Neural progenitor cell (in vitro differentiated cells): Measurements from ENCODE around the gene FKBP5. TPM values are rescaled to one million over a fixed set of nuclear protein-coding genes. Genes with fewer than 3 reads are reported as not detected.
A peak's percentile ranks its signal among the peaks of the same experiment; 100 is the strongest.

Experiments
- DNase-seq: peaks from one replicate; pipeline ENCODE4 v3.0.0-alpha.2; 2016; ENCODE audit warnings: low spot score
- H2AFZ ChIP-seq: fragments of 200-600 bp; sonication (generic); replicated peaks from 2 replicates; pipeline ENCODE4 v1.6.1; 2016; ENCODE audit warnings: antibody characterized with exemption
- H3F3A ChIP-seq: fragments of 200-600 bp; sonication (generic); 2 replicates; pipeline ENCODE4 v1.6.1; 2016; ENCODE audit warnings: antibody characterized with exemption, low read depth
- H3K27ac ChIP-seq: fragments of 200-600 bp; sonication (generic); 2 replicates; pipeline ENCODE4 v1.5.1; 2016; ENCODE audit warnings: mild to moderate bottlenecking
- H3K27me3 ChIP-seq: fragments of 200-600 bp; sonication (generic); 2 replicates; pipeline ENCODE4 v1.6.1; 2016; ENCODE audit warnings: mild to moderate bottlenecking, moderate library complexity
- H3K36me3 ChIP-seq: fragments of 200-600 bp; sonication (generic); 2 replicates; pipeline ENCODE4 v1.5.1; 2016
- H3K4me1 ChIP-seq: fragments of 200-600 bp; sonication (generic); 2 replicates; pipeline ENCODE4 v1.6.1; 2016; ENCODE audit warnings: mixed run types
- H3K4me2 ChIP-seq: fragments of 200-600 bp; sonication (generic); 2 replicates; pipeline ENCODE4 v1.6.1; 2016
- H3K4me3 ChIP-seq: fragments of 200-600 bp; sonication (generic); 2 replicates; pipeline ENCODE4 v1.5.1; 2016
- H3K79me2 ChIP-seq: fragments of 200-600 bp; sonication (generic); 2 replicates; pipeline ENCODE4 v1.6.1; 2016; ENCODE audit warnings: low read depth
- H3K9ac ChIP-seq: fragments of 200-600 bp; sonication (generic); 2 replicates; pipeline ENCODE4 v1.6.1; 2016
- H3K9me3 ChIP-seq: fragments of 200-600 bp; sonication (generic); 2 replicates; pipeline ENCODE4 v1.5.1; 2016; ENCODE audit warnings: low read depth
- H4K20me1 ChIP-seq: fragments of 200-600 bp; sonication (generic); 2 replicates; pipeline ENCODE4 v1.6.1; 2016; ENCODE audit warnings: low read depth
- H3K27ac Mint-ChIP-seq: 3 replicates; pipeline ENCODE4 v1.8.0; 2021; ENCODE audit warnings: mixed read lengths
- H3K27me3 Mint-ChIP-seq: 2 replicates; pipeline ENCODE4 v1.8.0; 2022; ENCODE audit warnings: low read depth, mild to moderate bottlenecking, inconsistent platforms, moderate library complexity, mixed read lengths; ENCODE audit not compliant: insufficient read depth
- H3K36me3 Mint-ChIP-seq: 3 replicates; pipeline ENCODE4 v1.8.0; 2021; ENCODE audit warnings: mixed read lengths
- H3K4me1 Mint-ChIP-seq: 3 replicates; pipeline ENCODE4 v1.8.0; 2021; ENCODE audit warnings: mixed read lengths
- H3K4me3 Mint-ChIP-seq: 3 replicates; pipeline ENCODE4 v1.8.0; 2021; ENCODE audit warnings: mild to moderate bottlenecking, moderate library complexity, mixed read lengths
- H3K9me3 Mint-ChIP-seq: 3 replicates; pipeline ENCODE4 v1.8.0; 2020; ENCODE audit warnings: mixed read lengths
- EZH2 ChIP-seq: fragments of 200-600 bp; sonication (generic); IDR thresholded peaks from 2 replicates; pipeline ENCODE4 v1.6.1; 2017; ENCODE audit warnings: antibody characterized with exemption, mild to moderate bottlenecking, moderate library complexity
- EZH2phosphoT487 ChIP-seq: fragments of 200-600 bp; sonication (generic); IDR thresholded peaks from 2 replicates; pipeline ENCODE4 v1.6.1; 2017; ENCODE audit warnings: antibody characterized with exemption
- total RNA-seq: library from RNA; depleted of rRNA; stranded (reverse); fragments of >200 nt; gene quantifications from 2 replicates; pipeline ENCODE4 v1.2.3, GENCODE V29; 2015; ENCODE audit warnings: low replicate concordance
- TF ChIP-seq, protein P1 (sequence below): fragments of 200-600 bp; sonication (generic); IDR thresholded peaks from 2 replicates; pipeline ENCODE4 v1.5.1; 2017; ENCODE audit warnings: antibody characterized with exemption, mild to moderate bottlenecking

The FKBP5 gene
- total RNA-seq, 1 donor from 2014 or later: 20.9 TPM

DNA sequence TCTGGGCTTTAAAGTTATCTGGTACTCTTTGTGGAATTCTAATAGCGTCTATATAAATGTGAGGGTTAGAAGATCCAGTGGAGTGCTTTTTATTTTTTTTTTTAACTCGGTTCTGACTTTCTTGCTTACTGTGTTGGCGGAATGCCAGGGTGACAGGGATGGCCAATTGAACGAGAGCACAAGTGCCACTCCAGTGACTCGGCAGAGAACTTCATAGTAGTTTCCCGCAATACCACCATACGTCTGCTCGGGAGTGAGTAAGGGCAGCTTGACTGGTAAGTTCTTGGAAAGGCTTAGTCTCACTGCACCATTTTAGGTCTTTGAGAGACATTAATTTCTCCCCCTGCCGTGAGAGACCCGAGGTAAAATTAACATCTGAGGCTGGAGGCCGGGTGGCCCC lies 126.7 kb downstream of the FKBP5 start:
- Histone ChIP-seq H2AFZ (no peak overlapping the region), H3K79me2 (peaks cover 33% of the 10 kb centered on the region), H3K4me3 (no peak overlapping the region), H3K4me2 (no peak overlapping the region), H3K9ac (no peak overlapping the region), H3F3A (peaks cover 52% of the 10 kb centered on the region), H3K36me3 (no peaks in the 10 kb centered on the region), H3K27ac (no peak overlapping the region), H3K4me1 (peaks cover 14% of the 10 kb centered on the region), H3K27me3 (no peaks in the 10 kb centered on the region), H3K9me3 (no peaks in the 10 kb centered on the region), H4K20me1 (peaks cover 30% of the 10 kb centered on the region)
- H3K4me3 Mint-ChIP-seq: no peak overlapping the region
- H3K27me3 Mint-ChIP-seq: peaks cover 3% of the 10 kb centered on the region
- TF ChIP-seq EZH2 (no peak), EZH2phosphoT487 (no peak)
- TF ChIP-seq, protein P1, sequence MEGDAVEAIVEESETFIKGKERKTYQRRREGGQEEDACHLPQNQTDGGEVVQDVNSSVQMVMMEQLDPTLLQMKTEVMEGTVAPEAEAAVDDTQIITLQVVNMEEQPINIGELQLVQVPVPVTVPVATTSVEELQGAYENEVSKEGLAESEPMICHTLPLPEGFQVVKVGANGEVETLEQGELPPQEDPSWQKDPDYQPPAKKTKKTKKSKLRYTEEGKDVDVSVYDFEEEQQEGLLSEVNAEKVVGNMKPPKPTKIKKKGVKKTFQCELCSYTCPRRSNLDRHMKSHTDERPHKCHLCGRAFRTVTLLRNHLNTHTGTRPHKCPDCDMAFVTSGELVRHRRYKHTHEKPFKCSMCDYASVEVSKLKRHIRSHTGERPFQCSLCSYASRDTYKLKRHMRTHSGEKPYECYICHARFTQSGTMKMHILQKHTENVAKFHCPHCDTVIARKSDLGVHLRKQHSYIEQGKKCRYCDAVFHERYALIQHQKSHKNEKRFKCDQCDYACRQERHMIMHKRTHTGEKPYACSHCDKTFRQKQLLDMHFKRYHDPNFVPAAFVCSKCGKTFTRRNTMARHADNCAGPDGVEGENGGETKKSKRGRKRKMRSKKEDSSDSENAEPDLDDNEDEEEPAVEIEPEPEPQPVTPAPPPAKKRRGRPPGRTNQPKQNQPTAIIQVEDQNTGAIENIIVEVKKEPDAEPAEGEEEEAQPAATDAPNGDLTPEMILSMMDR: no peak
- peak overlapping the region; percentile 29 for H3K27ac Mint-ChIP-seq
- H3K36me3 Mint-ChIP-seq: no peaks in the 10 kb centered on the region
- no peak for DNase-seq
- peaks cover 17% of the 10 kb centered on the region for H3K9me3 Mint-ChIP-seq
- peaks cover 14% of the 10 kb centered on the region for H3K4me1 Mint-ChIP-seq

- Mint-ChIP-seq H3K27ac (no peak overlapping the region), H3K4me1 (peaks cover 14% of the 10 kb centered on the region), H3K4me3 (no peak overlapping the region), H3K9me3 (peaks cover 8% of the 10 kb centered on the region), H3K27me3 (peaks cover 3% of the 10 kb centered on the region), H3K36me3 (no peaks in the 10 kb centered on the region)
- peaks cover 25% of the 10 kb centered on the region for H3K79me2 ChIP-seq
- no peak overlapping the region for H2AFZ ChIP-seq
- no peak overlapping the region for H3K4me3 ChIP-seq
- DNase-seq: no peak
- peaks cover 46% of the 10 kb centered on the region for H3F3A ChIP-seq
- H3K36me3 ChIP-seq: no peaks in the 10 kb centered on the region
- H3K4me1 ChIP-seq: peaks cover 13% of the 10 kb centered on the region
- no peaks in the 10 kb centered on the region for H3K9me3 ChIP-seq
- H3K9ac ChIP-seq: no peak overlapping the region
- peak overlapping the region; percentile 11 for H3K27ac ChIP-seq
- TF ChIP-seq EZH2phosphoT487 (no peak), EZH2 (no peak)
- TF ChIP-seq, protein P1: no peak
- no peaks in the 10 kb centered on the region for H3K27me3 ChIP-seq
- H4K20me1 ChIP-seq: peaks cover 30% of the 10 kb centered on the region
- H3K4me2 ChIP-seq: no peak overlapping the region
Measured at GRCh38 chr6:35561113-35561512, 127.6 kb downstream of the FKBP5 start.

GRCh38 chr6:35558571-35558970 lies 130.1 kb downstream of the FKBP5 start:
- Mint-ChIP-seq H3K4me1 (peaks cover 17% of the 10 kb centered on the region), H3K27me3 (peaks cover 5% of the 10 kb centered on the region), H3K27ac (no peak overlapping the region), H3K4me3 (no peak overlapping the region), H3K36me3 (no peaks in the 10 kb centered on the region), H3K9me3 (peaks cover 6% of the 10 kb centered on the region)
- no peaks in the 10 kb centered on the region for H3K36me3 ChIP-seq
- H3K27ac ChIP-seq: no peak overlapping the region
- H3F3A ChIP-seq: peaks cover 22% of the 10 kb centered on the region
- TF ChIP-seq, protein P1: no peak
- TF ChIP-seq EZH2phosphoT487: no peak
- no peak for DNase-seq
- no peak overlapping the region for H3K9ac ChIP-seq
- H3K27me3 ChIP-seq: no peaks in the 10 kb centered on the region
- no peak overlapping the region for H2AFZ ChIP-seq
- H3K79me2 ChIP-seq: no peaks in the 10 kb centered on the region
- no peak overlapping the region for H3K4me2 ChIP-seq
- H4K20me1 ChIP-seq: peaks cover 9% of the 10 kb centered on the region
- H3K4me3 ChIP-seq: no peak overlapping the region
- no peaks in the 10 kb centered on the region for H3K4me1 ChIP-seq
- H3K9me3 ChIP-seq: no peaks in the 10 kb centered on the region
